Astrocyte (in vitro differentiated cells and primary cell): ENCODE measurements around the gene KCNN2. TPM values are rescaled to one million over a fixed set of nuclear protein-coding genes. Genes with fewer than 3 reads are reported as not detected.

Experiments
- DNase-seq: peaks from one replicate; pipeline ENCODE4 v3.0.0-alpha.2; 2010; ENCODE audit warnings: low read depth
- FAIRE-seq: peaks from 2 replicates; lab custom pipeline; 2011; peaks lifted over from hg19 to GRCh38; lab: Jason Lieb, UNC
- H2AFZ ChIP-seq: 2 replicates; pipeline ENCODE4 v1.6.0; 2012; ENCODE audit warnings: low read depth, low read length, inconsistent platforms
- H3K27ac ChIP-seq: 2 replicates; pipeline ENCODE4 v1.5.1; 2011; ENCODE audit warnings: low read depth, low read length, inconsistent platforms
- H3K27me3 ChIP-seq: 2 replicates; pipeline ENCODE4 v1.6.0; 2011; ENCODE audit warnings: low read length, inconsistent platforms; ENCODE audit not compliant: insufficient read depth
- H3K36me3 ChIP-seq: 2 replicates; pipeline ENCODE4 v1.5.1; 2011; ENCODE audit warnings: low read length, inconsistent platforms; ENCODE audit not compliant: insufficient read depth
- H3K4me1 ChIP-seq: 2 replicates; pipeline ENCODE4 v1.5.1; 2011; ENCODE audit warnings: low read length, inconsistent platforms; ENCODE audit not compliant: insufficient read depth
- H3K4me2 ChIP-seq: 2 replicates; pipeline ENCODE4 v1.6.0; 2012; ENCODE audit warnings: low read length, inconsistent platforms
- H3K4me3 ChIP-seq: 2 replicates; pipeline ENCODE4 v1.5.1; 2011; ENCODE audit warnings: low read depth, mild to moderate bottlenecking, low read length, inconsistent platforms; ENCODE audit not compliant: insufficient read depth
- H3K79me2 ChIP-seq: 2 replicates; pipeline ENCODE4 v1.6.0; 2012; ENCODE audit warnings: mild to moderate bottlenecking, low read length, inconsistent platforms; ENCODE audit not compliant: insufficient read depth
- H3K9ac ChIP-seq: 2 replicates; pipeline ENCODE4 v1.6.0; 2012; ENCODE audit warnings: mild to moderate bottlenecking, low read length, inconsistent platforms
- H3K9me3 ChIP-seq: 2 replicates; pipeline ENCODE4 v1.5.1; 2012; ENCODE audit warnings: low read depth, mild to moderate bottlenecking, low read length, inconsistent platforms; ENCODE audit not compliant: insufficient read depth
- H4K20me1 ChIP-seq: 2 replicates; pipeline ENCODE4 v1.6.0; 2012; ENCODE audit warnings: low read length, inconsistent platforms; ENCODE audit not compliant: insufficient read depth
- H3K27ac Mint-ChIP-seq: one replicate; pipeline ENCODE4 v1.8.0; 2021; ENCODE audit warnings: mild to moderate bottlenecking, mixed read lengths; ENCODE audit not compliant: unreplicated experiment
- H3K27me3 Mint-ChIP-seq: one replicate; pipeline ENCODE4 v1.8.0; 2021; ENCODE audit warnings: low read depth, mixed read lengths; ENCODE audit not compliant: unreplicated experiment
- H3K36me3 Mint-ChIP-seq: one replicate; pipeline ENCODE4 v1.8.0; 2021; ENCODE audit warnings: low read depth, mixed read lengths; ENCODE audit not compliant: unreplicated experiment
- H3K4me1 Mint-ChIP-seq: one replicate; pipeline ENCODE4 v1.8.0; 2021; ENCODE audit warnings: low read depth, mixed read lengths; ENCODE audit not compliant: unreplicated experiment
- H3K4me3 Mint-ChIP-seq: one replicate; pipeline ENCODE4 v1.8.0; 2021; ENCODE audit warnings: mild to moderate bottlenecking, moderate library complexity, mixed read lengths; ENCODE audit not compliant: unreplicated experiment
- H3K9me3 Mint-ChIP-seq: one replicate; pipeline ENCODE4 v1.8.0; 2021; ENCODE audit warnings: mild to moderate bottlenecking, mixed read lengths; ENCODE audit not compliant: unreplicated experiment
- EZH2 ChIP-seq: IDR thresholded peaks from 2 replicates; pipeline ENCODE4 v1.6.1; 2012; ENCODE audit warnings: mild to moderate bottlenecking, low read length, inconsistent platforms; ENCODE audit not compliant: insufficient read depth
- total RNA-seq: library from RNA; stranded (reverse); gene quantifications from 2 replicates; pipeline ENCODE4 v1.2.1, GENCODE V29; 2021
- TF ChIP-seq, protein P1 (sequence below): IDR thresholded peaks from 2 replicates; pipeline ENCODE4 v1.5.1; 2011; ENCODE audit warnings: low read depth, mild to moderate bottlenecking, inconsistent platforms, low read length, moderate library complexity; ENCODE audit not compliant: insufficient read depth

The KCNN2 gene
- total RNA-seq, 1 donor from 2014 or later = 0.32 TPM

- H3K9me3 Mint-ChIP-seq = no peaks in the 10 kb centered on the region
- no peak for DNase-seq
- Histone ChIP-seq H3K4me1 (no peaks in the 10 kb centered on the region), H3K27me3 (no peaks in the 10 kb centered on the region), H3K9me3 (no peaks in the 10 kb centered on the region), H3K27ac (no peak overlapping the region), H3K4me3 (no peak overlapping the region), H3K79me2 (no peaks in the 10 kb centered on the region), H2AFZ (no peak overlapping the region), H4K20me1 (no peaks in the 10 kb centered on the region), H3K9ac (no peak overlapping the region), H3K4me2 (no peak overlapping the region), H3K36me3 (no peaks in the 10 kb centered on the region)
- no peak for FAIRE-seq
- no peaks in the 10 kb centered on the region for H3K36me3 Mint-ChIP-seq
- peaks cover 3% of the 10 kb centered on the region for H3K4me1 Mint-ChIP-seq
- no peaks in the 10 kb centered on the region for H3K27me3 Mint-ChIP-seq
- no peak overlapping the region for H3K27ac Mint-ChIP-seq
- H3K4me3 Mint-ChIP-seq = no peak overlapping the region
- TF ChIP-seq EZH2 = no peak
- TF ChIP-seq, protein P1, sequence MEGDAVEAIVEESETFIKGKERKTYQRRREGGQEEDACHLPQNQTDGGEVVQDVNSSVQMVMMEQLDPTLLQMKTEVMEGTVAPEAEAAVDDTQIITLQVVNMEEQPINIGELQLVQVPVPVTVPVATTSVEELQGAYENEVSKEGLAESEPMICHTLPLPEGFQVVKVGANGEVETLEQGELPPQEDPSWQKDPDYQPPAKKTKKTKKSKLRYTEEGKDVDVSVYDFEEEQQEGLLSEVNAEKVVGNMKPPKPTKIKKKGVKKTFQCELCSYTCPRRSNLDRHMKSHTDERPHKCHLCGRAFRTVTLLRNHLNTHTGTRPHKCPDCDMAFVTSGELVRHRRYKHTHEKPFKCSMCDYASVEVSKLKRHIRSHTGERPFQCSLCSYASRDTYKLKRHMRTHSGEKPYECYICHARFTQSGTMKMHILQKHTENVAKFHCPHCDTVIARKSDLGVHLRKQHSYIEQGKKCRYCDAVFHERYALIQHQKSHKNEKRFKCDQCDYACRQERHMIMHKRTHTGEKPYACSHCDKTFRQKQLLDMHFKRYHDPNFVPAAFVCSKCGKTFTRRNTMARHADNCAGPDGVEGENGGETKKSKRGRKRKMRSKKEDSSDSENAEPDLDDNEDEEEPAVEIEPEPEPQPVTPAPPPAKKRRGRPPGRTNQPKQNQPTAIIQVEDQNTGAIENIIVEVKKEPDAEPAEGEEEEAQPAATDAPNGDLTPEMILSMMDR = no peak
These were observed 57.2 kb downstream of the KCNN2 start for GRCh38 chr5:114419067-114419388.

- H3K27me3 Mint-ChIP-seq = no peaks in the 10 kb centered on the region
- H3K4me3 ChIP-seq = no peak overlapping the region
- H3K27ac ChIP-seq = no peak overlapping the region
- H3K79me2 ChIP-seq = no peaks in the 10 kb centered on the region
- no peak overlapping the region for H2AFZ ChIP-seq
- H3K4me1 ChIP-seq = no peaks in the 10 kb centered on the region
- H3K27ac Mint-ChIP-seq = no peak overlapping the region
- H3K4me2 ChIP-seq = no peak overlapping the region
- no peaks in the 10 kb centered on the region for H3K27me3 ChIP-seq
- no peak overlapping the region for H3K4me3 Mint-ChIP-seq
- FAIRE-seq (no peak), DNase-seq (no peak)
- no peaks in the 10 kb centered on the region for H3K9me3 ChIP-seq
- H3K9me3 Mint-ChIP-seq = no peaks in the 10 kb centered on the region
- peaks cover 3% of the 10 kb centered on the region for H3K4me1 Mint-ChIP-seq
- no peaks in the 10 kb centered on the region for H3K36me3 ChIP-seq
- TF ChIP-seq, protein P1 = no peak
- TF ChIP-seq EZH2 = no peak
- no peak overlapping the region for H3K9ac ChIP-seq
- H3K36me3 Mint-ChIP-seq = no peaks in the 10 kb centered on the region
- H4K20me1 ChIP-seq = no peaks in the 10 kb centered on the region
These were observed 58.1 kb downstream of the KCNN2 start for GRCh38 chr5:114419959-114420358.

GRCh38 chr5:114427204-114427603, 65.3 kb downstream of the KCNN2 start:
- Histone ChIP-seq H3K27me3 (no peaks in the 10 kb centered on the region), H3K79me2 (no peaks in the 10 kb centered on the region), H3K36me3 (no peaks in the 10 kb centered on the region), H3K4me3 (no peak overlapping the region), H3K4me1 (no peaks in the 10 kb centered on the region), H3K9me3 (no peaks in the 10 kb centered on the region), H3K9ac (no peak overlapping the region), H4K20me1 (no peaks in the 10 kb centered on the region), H2AFZ (no peak overlapping the region), H3K27ac (no peak overlapping the region), H3K4me2 (no peak overlapping the region)
- Mint-ChIP-seq H3K4me1 (no peaks in the 10 kb centered on the region), H3K27ac (no peak overlapping the region), H3K27me3 (no peaks in the 10 kb centered on the region), H3K4me3 (no peak overlapping the region), H3K9me3 (no peaks in the 10 kb centered on the region), H3K36me3 (no peaks in the 10 kb centered on the region)
- DNase-seq (no peak), FAIRE-seq (no peak)
- TF ChIP-seq, protein P1 = no peak
- no peak for TF ChIP-seq EZH2
